Upper lobe of right lung (tissue), 1 donor: ENCODE measurements around the gene RILPL1. TPM values are rescaled to one million over a fixed set of nuclear protein-coding genes. Genes with fewer than 3 reads are reported as not detected.
"Not testable (repeated sequence)": the region's sequence is repeated elsewhere in the genome, so short reads cannot be mapped to it uniquely, and the experiment has no call there.

ENCODE experiments used
- ATAC-seq: fragments of 200-7000 bp; cut with Tn5 transposase; one replicate; pipeline ENCODE4 v1.9.1; 2020; ENCODE audit warnings: mild to moderate bottlenecking, moderate library complexity
- DNase-seq: peaks from one replicate; pipeline ENCODE4 v3.0.0-alpha.2; 2020
- H3K27ac ChIP-seq: fragments of 200-600 bp; one replicate; pipeline ENCODE4 v1.8.0; 2022
- H3K27me3 ChIP-seq: fragments of 200-600 bp; one replicate; pipeline ENCODE4 v1.8.0; 2022; ENCODE audit warnings: mild to moderate bottlenecking
- H3K36me3 ChIP-seq: fragments of 200-600 bp; one replicate; pipeline ENCODE4 v1.8.0; 2022
- H3K4me1 ChIP-seq: fragments of 200-600 bp; one replicate; pipeline ENCODE4 v1.8.0; 2022
- H3K4me3 ChIP-seq: fragments of 200-600 bp; one replicate; pipeline ENCODE4 v1.8.0; 2022; ENCODE audit warnings: mild to moderate bottlenecking
- H3K9me3 ChIP-seq: fragments of 200-600 bp; one replicate; pipeline ENCODE4 v1.8.0; 2022
- CTCF ChIP-seq: fragments of 200-600 bp; IDR thresholded peaks from one replicate; pipeline ENCODE4 v1.8.0; 2022; ENCODE audit warnings: antibody characterized with exemption
- intact Hi-C: fragments of 100-400 bp; cut with DNase I; formaldehyde crosslinking; loops from one replicate; pipeline ENCODE4 v1.11.0; 2022
- total RNA-seq: library from RNA; stranded (reverse); fragmentation: NEBNext Ultra II Directional; extraction: Animal tissue kit (Norgen Biotek cat#: 25700); gene quantifications from one replicate; pipeline ENCODE4 v1.2.1, GENCODE V29; 2021
- donor health status: DM: no; HTN: yes; CAD: no; lungs with severe emphysema.

RILPL1 gene
- total RNA-seq, 1 donor from 2014 or later = 17.9 TPM

- intact Hi-C loops = no loop called here
- no peak for TF ChIP-seq CTCF
- Histone ChIP-seq H3K27me3 (no peaks in the 10 kb centered on the region), H3K4me1 (no peaks in the 10 kb centered on the region), H3K9me3 (no peaks in the 10 kb centered on the region), H3K4me3 (no peak overlapping the region), H3K36me3 (no peaks in the 10 kb centered on the region), H3K27ac (no peak overlapping the region)
- ATAC-seq = no peak
- DNase-seq = no peak
Observed at GRCh38 chr12:123548107-123548506, 14.6 kb upstream of the RILPL1 start.

- no peak for TF ChIP-seq CTCF
- no peaks in the 10 kb centered on the region for H3K4me1 ChIP-seq
- H3K36me3 ChIP-seq = no peaks in the 10 kb centered on the region
- no peaks in the 10 kb centered on the region for H3K27me3 ChIP-seq
- DNase-seq = no peak
- H3K27ac ChIP-seq = no peak overlapping the region
- intact Hi-C loops = no loop called here
- H3K4me3 ChIP-seq = no peak overlapping the region
- ATAC-seq = no peak
- H3K9me3 ChIP-seq = no peaks in the 10 kb centered on the region
Observed at GRCh38 chr12:123546281-123546680, 12.8 kb upstream of the RILPL1 start.

- no peak for ATAC-seq
- no peak for TF ChIP-seq CTCF
- DNase-seq = no peak
- Histone ChIP-seq H3K4me1 (no peaks in the 10 kb centered on the region), H3K9me3 (no peaks in the 10 kb centered on the region), H3K27ac (no peak overlapping the region), H3K4me3 (no peak overlapping the region), H3K36me3 (no peaks in the 10 kb centered on the region), H3K27me3 (no peaks in the 10 kb centered on the region)
- intact Hi-C loops = no loop called here
Observed at GRCh38 chr12:123543541-123543940, 10.0 kb upstream of the RILPL1 start.

GRCh38 chr12:123540899-123541662 lies 7.6 kb upstream of the RILPL1 start:
- Histone ChIP-seq H3K27me3 (no peaks in the 10 kb centered on the region), H3K27ac (no peak overlapping the region), H3K9me3 (no peaks in the 10 kb centered on the region), H3K4me3 (no peak overlapping the region), H3K36me3 (no peaks in the 10 kb centered on the region), H3K4me1 (no peaks in the 10 kb centered on the region)
- ATAC-seq = no peak
- no peak for DNase-seq
- TF ChIP-seq CTCF = no peak
- intact Hi-C loops = no loop called here

GRCh38 chr12:123535952-123536351 lies 2.4 kb upstream of the RILPL1 start:
- H3K4me3 ChIP-seq, H3K9me3 ChIP-seq, ATAC-seq, H3K36me3 ChIP-seq, H3K27me3 ChIP-seq, intact Hi-C loops, H3K27ac ChIP-seq, DNase-seq: not testable (repeated sequence)
- peaks cover 18% of the 10 kb centered on the region for H3K4me1 ChIP-seq

GRCh38 chr12:123532808-123533649 lies 490 bp downstream of the RILPL1 start:
- Histone ChIP-seq H3K27me3 (no peaks in the 10 kb centered on the region), H3K36me3 (no peaks in the 10 kb centered on the region), H3K27ac (peak overlapping the region; percentile 48), H3K4me1 (peaks cover 18% of the 10 kb centered on the region), H3K9me3 (no peaks in the 10 kb centered on the region), H3K4me3 (peak overlapping the region; percentile 64)
- DNase-seq (peak; percentile 78), ATAC-seq (peak; percentile 58)
- TF ChIP-seq CTCF = no peak
- intact Hi-C loops = no loop called here
